A549 treated with RU486 at 1 μM for 4 hours (cell line): ENCODE results near the gene GPR137C. TPM values are rescaled to one million over a fixed set of nuclear protein-coding genes. Genes with fewer than 3 reads are reported as not detected.

Source experiments
- total RNA-seq: library from RNA; stranded (reverse); fragments of 200-300 nt; extraction: Qiagen RNA extraction; gene quantifications from 5 replicates; pipeline ENCODE4 v1.2.3, GENCODE V29; 2022; ENCODE audit warnings: low read depth

Gene GPR137C
- 0.07 to 0.36 TPM (median 0.10 TPM) in 5 replicates for total RNA-seq

GRCh38 chr14:52552063-52552988 is at the start of gene GPR137C, which contains the start of gene TXNDC16:
Gene GPR137C, plus strand, starts transcription at chr14:52552836. Its CDS starts 312 bp downstream, at chr14:52553148.
Gene TXNDC16, minus strand, starts transcription at chr14:52552505. Its CDS starts 8,948 bp downstream, at chr14:52543557.

Other genes starting within 250 kb of the GPR137C start
- 1.2 to 2.2 TPM (median 1.8 TPM) in 5 replicates for gene PTGER2, start 238.5 kb upstream of the GPR137C start, total RNA-seq
- 0.21 to 1.5 TPM (median 1.2 TPM) in 5 replicates for gene TXNDC16, start 331 bp upstream of the GPR137C start, total RNA-seq
- gene ERO1A, start 142.7 kb downstream of the GPR137C start, total RNA-seq = 45.2 to 58.4 TPM (median 55.1 TPM) in 5 replicates
- 76.5 to 110 TPM (median 87.1 TPM) in 5 replicates for gene PSMC6, start 154.4 kb downstream of the GPR137C start, total RNA-seq
- 2.4 to 6.1 TPM (median 5.1 TPM) in 5 replicates for gene STYX, start 177.3 kb downstream of the GPR137C start, total RNA-seq
- gene GNPNAT1, start 238.8 kb downstream of the GPR137C start, total RNA-seq = 26.1 to 48.2 TPM (median 45.3 TPM) in 5 replicates